ENCODE data around the gene C11orf97. TPM values are rescaled to one million over a fixed set of nuclear protein-coding genes. Genes with fewer than 3 reads are reported as not detected.
"Not testable (repeated sequence)": the region's sequence is repeated elsewhere in the genome, so short reads cannot be mapped to it uniquely, and the experiment has no call there.

Gene C11orf97
- total RNA-seq, 2 donors from 2014 or later, result not detected

- Histone ChIP-seq H3K4me3 (no peak overlapping the region), H3K9me3 (no peaks in the 10 kb centered on the region), H3K27ac (no peak overlapping the region), H3K27me3 (no peaks in the 10 kb centered on the region), H3K36me3 (replicated peaks in 1 of 2; ENCODE audit: insufficient read depth in 1 of 2, low read depth in 2 of 2) (no peaks in the 10 kb centered on the region), H3K4me1 (no peaks in the 10 kb centered on the region)
- WGBS, 2 donors, result 65 to 76% methylated on average over 8 of the region's 8 CpGs
- no peak for ATAC-seq
- no peak for DNase-seq
- TF ChIP-seq CTCF (IDR thresholded peaks at IDR 0.05) (no peak), POLR2A (IDR thresholded peaks at IDR 0.05) (no peak)
- intact Hi-C loops (cut with DNase I), result no loop called here
These were observed 51.7 kb downstream of the C11orf97 start for GRCh38 chr11:94563848-94564467.

- intact Hi-C loops (cut with DNase I), result no loop called here
- 95 to 97% methylated on average over 25 of the region's 25 CpGs for WGBS, 2 donors
- ATAC-seq (no peak), DNase-seq (no peak)
- H3K27me3 ChIP-seq, result no peaks in the 10 kb centered on the region
- no peak within 1 kb of the TSS for H3K27ac ChIP-seq
- no peaks in the 10 kb centered on the region for H3K9me3 ChIP-seq
- H3K4me3 ChIP-seq, result no peak within 1 kb of the TSS
- no peaks in the 10 kb centered on the region for H3K4me1 ChIP-seq
- TF ChIP-seq CTCF (IDR thresholded peaks at IDR 0.05) (no peak), POLR2A (IDR thresholded peaks at IDR 0.05) (no peak)
- no peaks in the 10 kb centered on the region for H3K36me3 ChIP-seq (replicated peaks in 1 of 2; ENCODE audit: insufficient read depth in 1 of 2, low read depth in 2 of 2)
These were observed 55.0 kb downstream of the C11orf97 start, which contains the start of gene PIWIL4 for GRCh38 chr11:94567181-94567670. PIWIL4 (plus strand) TSS chr11:94567368; CDS start chr11:94567519, 151 bp downstream.

GRCh38 chr11:94568200-94568599, 55.9 kb downstream of the C11orf97 start:
- ATAC-seq (no peak), DNase-seq (no peak)
- TF ChIP-seq POLR2A (IDR thresholded peaks at IDR 0.05) (no peak), CTCF (IDR thresholded peaks at IDR 0.05) (no peak)
- H3K4me1 ChIP-seq, result no peaks in the 10 kb centered on the region
- H3K9me3 ChIP-seq, result no peaks in the 10 kb centered on the region
- H3K36me3 ChIP-seq (replicated peaks in 1 of 2; ENCODE audit: insufficient read depth in 1 of 2, low read depth in 2 of 2), result no peaks in the 10 kb centered on the region
- H3K4me3 ChIP-seq, result no peak overlapping the region
- H3K27ac ChIP-seq, result no peak overlapping the region
- H3K27me3 ChIP-seq, result no peaks in the 10 kb centered on the region
- intact Hi-C loops (cut with DNase I), result no loop called here
- 91 to 96% methylated on average over 5 of the region's 5 CpGs for WGBS, 2 donors

- Histone ChIP-seq H3K36me3 (replicated peaks in 1 of 2; ENCODE audit: insufficient read depth in 1 of 2, low read depth in 2 of 2) (no peaks in the 10 kb centered on the region), H3K4me1 (no peaks in the 10 kb centered on the region), H3K9me3 (no peaks in the 10 kb centered on the region), H3K4me3 (no peak overlapping the region), H3K27me3 (no peaks in the 10 kb centered on the region), H3K27ac (no peak overlapping the region)
- ATAC-seq (no peak), DNase-seq (no peak)
- TF ChIP-seq CTCF (IDR thresholded peaks at IDR 0.05) (no peak), POLR2A (IDR thresholded peaks at IDR 0.05) (no peak)
- intact Hi-C loops (cut with DNase I), result no loop called here
- WGBS, 2 donors, result 91 to 96% methylated on average over 4 of the region's 4 CpGs
These were observed 56.5 kb downstream of the C11orf97 start for GRCh38 chr11:94568717-94569116.

GRCh38 chr11:94572975-94573374, 60.7 kb downstream of the C11orf97 start:
- not testable (repeated sequence) for DNase-seq

More at GRCh38 chr11:94572975-94573374, 60.7 kb downstream of the C11orf97 start:
- H3K4me3 ChIP-seq; H3K27ac ChIP-seq; intact Hi-C loops (cut with DNase I); ATAC-seq; H3K9me3 ChIP-seq; H3K27me3 ChIP-seq; H3K4me1 ChIP-seq; H3K36me3 ChIP-seq (replicated peaks in 1 of 2; ENCODE audit: insufficient read depth in 1 of 2, low read depth in 2 of 2): not testable (repeated sequence)
- WGBS, 2 donors, result 73 to 85% methylated on average over 2 of the region's 2 CpGs

Measured in body of pancreas (tissue), 4 donors.